BJ (cell line): ENCODE results near the gene GPR84. TPM values are rescaled to one million over a fixed set of nuclear protein-coding genes. Genes with fewer than 3 reads are reported as not detected.

Experiments
- CTCF ChIA-PET: fragments of 350-600 bp; formaldehyde crosslinking; extraction: SDS; loops from one replicate; lab custom pipeline; 2021; ENCODE audit warnings: antibody characterized with exemption, inconsistent platforms; lab: Yijun Ruan, JAX
- POLR2A ChIA-PET: fragments of 300-600 bp; sonication (Branson Sonifier 250); formaldehyde crosslinking; extraction: SDS; loops from one replicate; lab custom pipeline; 2021; ENCODE audit warnings: antibody characterized with exemption; lab: Charles Lee
- DNase-seq: peaks from one replicate; pipeline ENCODE4 v3.0.0-alpha.2; 2011; ENCODE audit warnings: low read depth
- H3K27me3 ChIP-seq: 2 replicates; pipeline ENCODE4 v1.6.0; 2011; ENCODE audit warnings: low read length; ENCODE audit not compliant: control insufficient read depth, insufficient read depth
- H3K36me3 ChIP-seq: 2 replicates; pipeline ENCODE4 v1.5.1; 2011; ENCODE audit warnings: low read length; ENCODE audit not compliant: control insufficient read depth, insufficient read depth
- H3K4me3 ChIP-seq: 2 replicates; pipeline ENCODE4 v1.5.1; 2011; ENCODE audit warnings: low read depth, mild to moderate bottlenecking, control low read depth, low read length
- CTCF ChIP-seq: IDR thresholded peaks from 2 replicates; pipeline ENCODE4 v1.5.1; 2011; ENCODE audit warnings: low read depth, mild to moderate bottlenecking, control low read depth, inconsistent platforms, low read length, moderate library complexity; ENCODE audit not compliant: insufficient read depth
- polyA plus RNA-seq: library from polyadenylated mRNA; depleted of rRNA; stranded (reverse); fragments of >200 nt; gene quantifications from 2 replicates; pipeline ENCODE4 v1.2.3, GENCODE V29; 2011

GPR84 gene
- polyA plus RNA-seq, 1 experiment, result not detected

DNA sequence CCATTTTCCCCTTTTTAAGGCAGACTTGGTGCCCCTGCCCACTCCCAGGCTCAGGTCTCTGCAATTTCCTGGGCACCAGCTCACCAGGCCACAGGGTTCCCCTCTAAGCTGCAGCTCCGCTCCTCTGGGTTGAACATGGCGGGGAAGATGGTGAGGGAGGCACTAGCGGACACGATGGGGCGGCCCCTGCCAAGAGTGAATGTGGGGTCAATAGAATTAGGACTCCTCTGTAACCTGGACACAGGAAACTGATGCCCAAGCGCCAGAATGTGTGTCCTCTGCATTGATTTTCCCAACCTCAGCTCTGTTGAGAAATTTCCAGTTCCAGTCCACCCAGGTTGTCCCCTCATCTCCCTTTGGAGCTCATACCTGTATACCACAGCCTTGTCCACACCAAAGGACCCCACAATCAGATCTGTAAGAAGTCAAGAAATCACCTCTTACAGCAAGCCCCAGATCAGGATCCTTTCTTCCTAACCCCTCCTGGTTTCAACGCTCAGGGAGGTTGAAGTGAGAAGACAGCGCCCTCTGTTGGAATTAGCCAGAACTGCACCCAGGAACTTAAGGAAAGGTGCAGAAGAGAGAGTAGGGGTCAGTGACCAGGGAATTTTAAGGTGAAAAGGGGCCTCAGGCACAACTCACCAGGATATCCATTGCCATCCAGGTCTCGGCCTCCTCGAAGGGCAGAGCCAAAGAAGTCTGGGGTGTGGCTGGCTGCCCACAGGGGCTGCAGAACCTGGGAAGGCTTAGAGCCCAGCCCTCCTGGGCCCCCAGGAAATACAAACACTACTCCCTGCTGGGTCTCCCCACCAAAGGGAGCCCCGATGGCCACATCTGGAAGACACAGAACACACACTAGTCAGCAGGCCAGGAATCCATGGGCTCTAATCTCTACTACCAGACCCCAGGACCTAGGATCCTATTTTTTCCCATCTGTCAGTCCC, 40.0 kb upstream of the GPR84 start:
- TF ChIP-seq CTCF, result peak; percentile 94
- ChIA-PET POLR2A (interaction anchor here (0.6 kb wide), 1 partner anchor 40 kb away, joined by 3 read pairs; no protein-coding TSS in a partner anchor), CTCF (interaction anchor here (0.6 to 12.3 kb wide), 16 partner anchors 8 to 419 kb away, joined by 3 to 643 read pairs (median 5); partner anchors contain the start of genes HOXC10, ITGA5 and ZNF385A)
- Histone ChIP-seq H3K36me3 (peaks cover 74% of the 10 kb centered on the region), H3K27me3 (no peaks in the 10 kb centered on the region), H3K4me3 (no peak overlapping the region)
- DNase-seq, result no peak

GRCh38 chr12:54401119-54401518, 36.8 kb upstream of the GPR84 start:
- Histone ChIP-seq H3K27me3 (no peaks in the 10 kb centered on the region), H3K36me3 (peaks cover 65% of the 10 kb centered on the region), H3K4me3 (no peak overlapping the region)
- POLR2A ChIA-PET, result no interaction called here
- no peak for TF ChIP-seq CTCF
- no peak for DNase-seq
- CTCF ChIA-PET, result interaction anchor here (0.8 to 12.3 kb wide), 8 partner anchors 9 to 37 kb away, joined by 4 to 643 read pairs (median 13); partner anchors contain the start of genes ITGA5 and ZNF385A

DNA sequence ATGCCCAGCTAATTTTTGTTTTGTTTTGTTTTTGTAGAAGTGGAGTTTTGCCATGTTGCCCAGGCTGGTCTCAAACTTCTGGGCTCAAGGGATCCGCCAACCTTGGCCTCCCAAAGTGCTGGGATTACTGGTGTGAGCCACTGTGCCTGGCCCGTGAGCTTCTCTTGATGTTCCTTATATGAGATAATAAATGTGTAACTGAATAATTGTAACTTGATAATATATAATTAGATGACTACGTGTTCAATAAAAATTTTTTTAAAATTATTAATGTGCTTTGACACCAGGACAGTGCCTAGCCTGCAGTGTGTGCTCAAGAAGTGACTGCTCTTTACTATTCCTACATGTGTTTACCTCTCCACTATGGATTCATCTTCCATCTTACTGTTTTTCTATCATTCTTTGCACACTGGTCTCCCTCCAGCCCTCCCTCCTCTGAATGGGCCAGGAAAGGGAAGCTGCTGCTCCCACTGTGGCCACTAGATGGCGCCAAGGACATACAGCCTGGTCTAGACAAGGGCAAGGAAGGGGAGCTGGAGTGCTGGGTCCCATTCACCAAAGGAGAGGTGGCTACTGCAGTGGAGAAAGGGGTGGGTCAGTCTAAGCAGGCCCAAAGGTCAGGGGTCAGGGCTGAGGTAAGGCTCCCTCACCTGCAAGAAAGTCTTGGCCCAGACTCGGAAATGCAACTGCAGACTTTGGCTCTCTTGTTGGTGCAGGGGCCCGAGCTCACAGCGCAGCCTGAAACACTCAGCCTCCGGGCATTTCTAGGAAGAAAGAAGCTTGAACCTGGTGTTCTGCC, 34.9 kb upstream of the GPR84 start:
- Histone ChIP-seq H3K27me3 (no peaks in the 10 kb centered on the region), H3K36me3 (peaks cover 62% of the 10 kb centered on the region), H3K4me3 (no peak overlapping the region)
- TF ChIP-seq CTCF, result peak; percentile 100
- no peak for DNase-seq
- POLR2A ChIA-PET, result interaction anchor here (0.6 to 1.1 kb wide), 2 partner anchors 33 to 40 kb away, joined by 3 read pairs; no protein-coding TSS in a partner anchor
- CTCF ChIA-PET, result interaction anchor here (0.6 to 12.3 kb wide), 30 partner anchors 9 to 183 kb away, joined by 3 to 643 read pairs (median 4); partner anchors contain the start of genes ITGA5, NFE2 and ZNF385A

DNA sequence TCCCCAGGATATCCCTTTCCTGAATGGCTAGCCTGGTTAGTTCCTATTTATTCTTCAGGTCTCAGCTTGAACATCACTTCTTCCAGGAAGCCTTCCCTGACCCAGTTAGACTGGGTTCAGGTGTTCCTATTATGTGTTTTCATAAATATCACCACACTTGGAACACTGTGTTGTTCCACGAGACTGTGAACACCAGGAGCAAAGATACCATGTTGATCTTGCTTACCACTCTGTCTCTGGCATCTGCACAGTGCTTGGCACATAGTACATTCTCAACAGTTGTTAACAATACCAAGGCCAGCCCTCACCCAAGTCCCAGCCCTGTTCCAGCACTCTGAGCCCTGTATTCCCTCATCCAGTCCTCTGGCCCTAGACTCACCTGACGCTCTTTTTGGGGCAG, 33.9 kb upstream of the GPR84 start:
- ChIA-PET POLR2A (no interaction called here), CTCF (interaction anchor here (1.4 to 12.3 kb wide), 5 partner anchors 15 to 40 kb away, joined by 3 to 643 read pairs (median 41); partner anchors contain the start of gene ITGA5)
- peaks cover 54% of the 10 kb centered on the region for H3K36me3 ChIP-seq
- no peaks in the 10 kb centered on the region for H3K27me3 ChIP-seq
- H3K4me3 ChIP-seq, result no peak overlapping the region
- DNase-seq, result no peak
- no peak for TF ChIP-seq CTCF
